GM12878 (cell line): Measurements from ENCODE around the gene GALE. TPM values are rescaled to one million over a fixed set of nuclear protein-coding genes. Genes with fewer than 3 reads are reported as not detected.

Source experiments
- BRCA1 ChIP-seq: IDR thresholded peaks from 2 replicates; pipeline ENCODE4 v1.6.1; 2011; ENCODE audit warnings: low read depth, low read length, improper control_type of control experiment
- CBX3 ChIP-seq: fragments of 200-600 bp; sonication (generic); IDR thresholded peaks from 2 replicates; pipeline ENCODE4 v1.6.1; 2016; ENCODE audit warnings: low read depth, borderline replicate concordance
- MEF2B ChIP-seq: fragments of 450-650 bp; IDR thresholded peaks from 2 replicates; pipeline ENCODE4 v1.6.1; 2018; ENCODE audit warnings: mild to moderate bottlenecking, moderate library complexity; ENCODE audit not compliant: partially characterized antibody, poor library complexity, severe bottlenecking
- MYC ChIP-seq: IDR thresholded peaks from 2 replicates; pipeline ENCODE4 v1.6.1; 2011; ENCODE audit warnings: mild to moderate bottlenecking, low read length, moderate library complexity, inconsistent platforms; ENCODE audit not compliant: insufficient read depth, insufficient replicate concordance, insufficient read length, severe bottlenecking
- PAX8 ChIP-seq: fragments of 450-650 bp; IDR thresholded peaks from 2 replicates; pipeline ENCODE4 v1.6.1; 2017; ENCODE audit warnings: mild to moderate bottlenecking, moderate library complexity
- PML ChIP-seq: IDR thresholded peaks from 2 replicates; pipeline ENCODE4 v1.6.1; 2012; ENCODE audit warnings: low read length, inconsistent platforms
- RAD21 ChIP-seq: IDR thresholded peaks from 2 replicates; pipeline ENCODE4 v1.6.1; 2011; ENCODE audit warnings: mild to moderate bottlenecking, low read depth, low read length, moderate library complexity; ENCODE audit not compliant: insufficient read depth
- RB1 ChIP-seq: fragments of 450-650 bp; formaldehyde crosslinking; IDR thresholded peaks from 2 replicates; pipeline ENCODE4 v1.6.1; 2017; ENCODE audit warnings: mild to moderate bottlenecking, borderline replicate concordance
- SMC3 ChIP-seq: IDR thresholded peaks from 2 replicates; pipeline ENCODE4 v1.6.1; 2011; ENCODE audit warnings: low read length, improper control_type of control experiment, borderline replicate concordance
- SP1 ChIP-seq: IDR thresholded peaks from one replicate; pipeline ENCODE4 v1.6.1; 2011; ENCODE audit warnings: low read depth, low read length
- SREBF1 ChIP-seq: IDR thresholded peaks from 2 replicates; pipeline ENCODE4 v1.6.1; 2012; ENCODE audit warnings: mild to moderate bottlenecking, low read length
- SREBF2 ChIP-seq: IDR thresholded peaks from 2 replicates; pipeline ENCODE4 v1.6.1; 2012; ENCODE audit warnings: mild to moderate bottlenecking, low read length
- TCF12 ChIP-seq: IDR thresholded peaks from 2 replicates; pipeline ENCODE4 v1.6.1; 2011; ENCODE audit warnings: low read depth, mild to moderate bottlenecking, low read length
- TCF3 ChIP-seq: IDR thresholded peaks from 2 replicates; pipeline ENCODE4 v1.6.1; 2012; ENCODE audit warnings: low read depth, mild to moderate bottlenecking, low read length, borderline replicate concordance; ENCODE audit not compliant: insufficient read depth
- TCF7 ChIP-seq: IDR thresholded peaks from 2 replicates; pipeline ENCODE4 v1.6.1; 2014; ENCODE audit warnings: antibody characterized with exemption, borderline replicate concordance
- ZNF384 ChIP-seq: IDR thresholded peaks from 2 replicates; pipeline ENCODE4 v1.6.1; 2012; ENCODE audit warnings: low read depth, mild to moderate bottlenecking, low read length, improper control_type of control experiment, borderline replicate concordance
- polyA plus RNA-seq, 11 experiments: library from polyadenylated mRNA; depleted of rRNA in 4 of 11; unstranded in 6 of 11; stranded (reverse) in 5 of 11; fragments of >200 nt; fragmentation: Nextera tagmentation in 4 of 11; fragmentation: Illumina TruSeq in 1 of 11; extraction: Ambion mirVana in 4 of 11; extraction: Trizol in 1 of 11; gene quantifications; 1 replicate in 1 of 11; 2 replicates in 10 of 11; pipeline versions ENCODE4 v1.2.1 to v1.2.3, GENCODE V29; 2011 to 2016; ENCODE audit warnings: inconsistent platforms in 2 of 11, missing spikeins in 2 of 11, low read depth in 1 of 11
- total RNA-seq, 4 experiments: library from RNA; depleted of rRNA in 3 of 4; stranded (reverse); fragments of >200 nt in 3 of 4; fragmentation: Illumina TruSeq in 1 of 4; extraction: Trizol in 1 of 4; gene quantifications; 2 replicates each; pipeline versions ENCODE4 v1.2.1 to v1.2.3, GENCODE V29; 2013 to 2021
- TF ChIP-seq, protein P1 (sequence below): fragments of 450-650 bp; IDR thresholded peaks from 2 replicates; pipeline ENCODE4 v1.6.1; 2016; ENCODE audit warnings: mild to moderate bottlenecking
- TF ChIP-seq, protein P2 (sequence below): fragments of 450-650 bp; IDR thresholded peaks from 2 replicates; pipeline ENCODE4 v1.6.1; 2017; ENCODE audit warnings: antibody characterized with exemption, mild to moderate bottlenecking, moderate library complexity
- TF ChIP-seq, protein P3 (sequence below): fragments of 450-650 bp; IDR thresholded peaks from 2 replicates; pipeline ENCODE4 v1.6.1; 2017; ENCODE audit warnings: low read depth, mild to moderate bottlenecking, moderate library complexity
- TF ChIP-seq, protein P4 (sequence below): fragments of 450-650 bp; conservative IDR thresholded peaks from 2 replicates; pipeline ENCODE4 v1.6.1; 2017; ENCODE audit warnings: mild to moderate bottlenecking, moderate library complexity
- TF ChIP-seq, protein P5 (sequence below): IDR thresholded peaks from 2 replicates; pipeline ENCODE4 v1.6.1; 2012; ENCODE audit warnings: low read depth, low read length, improper control_type of control experiment

GALE gene
- total and polyA plus RNA-seq, 10 of the 15 experiments (the other 5 are each of a cell fraction or from before 2014, with no cell fraction given): 4.2 to 93.7 (median 40.4) TPM

DNA sequence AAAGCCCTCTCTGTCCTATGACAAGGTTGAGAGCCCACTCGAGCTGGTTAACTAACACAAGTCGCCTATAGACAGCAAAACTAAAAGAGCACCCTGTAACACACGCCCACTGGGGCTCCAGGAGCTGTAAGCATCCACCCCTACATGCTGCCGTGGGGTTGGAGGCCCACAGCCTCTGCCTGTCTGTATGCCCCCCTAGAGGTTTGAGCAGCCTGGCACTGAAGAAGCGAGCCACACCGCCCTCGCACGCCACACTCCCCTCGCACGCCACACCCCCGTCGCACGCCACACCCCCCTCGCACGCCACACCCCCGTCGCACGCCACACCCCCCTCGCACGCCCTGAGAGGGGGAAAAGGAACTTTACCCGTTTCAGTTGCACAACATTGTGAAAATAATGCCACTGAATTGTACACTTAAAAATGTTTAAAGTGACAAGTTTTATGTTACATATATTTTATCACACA, 37.9 kb upstream of the GALE start (continued):
- TF ChIP-seq MYC (no peak), TCF7 (no peak), SREBF2 (no peak), TCF3 (no peak), BRCA1 (no peak), SREBF1 (no peak), SMC3 (no peak), MEF2B (peak; percentile 39), RAD21 (no peak), TCF12 (0 out of 2 replicates have a peak, but pooled peaks have one; percentile 52), ZNF384 (no peak), CBX3 (no peak), RB1 (no peak), SP1 (no peak), PAX8 (no peak), PML (no peak)
- TF ChIP-seq, protein P1, sequence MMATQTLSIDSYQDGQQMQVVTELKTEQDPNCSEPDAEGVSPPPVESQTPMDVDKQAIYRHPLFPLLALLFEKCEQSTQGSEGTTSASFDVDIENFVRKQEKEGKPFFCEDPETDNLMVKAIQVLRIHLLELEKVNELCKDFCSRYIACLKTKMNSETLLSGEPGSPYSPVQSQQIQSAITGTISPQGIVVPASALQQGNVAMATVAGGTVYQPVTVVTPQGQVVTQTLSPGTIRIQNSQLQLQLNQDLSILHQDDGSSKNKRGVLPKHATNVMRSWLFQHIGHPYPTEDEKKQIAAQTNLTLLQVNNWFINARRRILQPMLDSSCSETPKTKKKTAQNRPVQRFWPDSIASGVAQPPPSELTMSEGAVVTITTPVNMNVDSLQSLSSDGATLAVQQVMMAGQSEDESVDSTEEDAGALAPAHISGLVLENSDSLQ: no peak
- TF ChIP-seq, protein P2, sequence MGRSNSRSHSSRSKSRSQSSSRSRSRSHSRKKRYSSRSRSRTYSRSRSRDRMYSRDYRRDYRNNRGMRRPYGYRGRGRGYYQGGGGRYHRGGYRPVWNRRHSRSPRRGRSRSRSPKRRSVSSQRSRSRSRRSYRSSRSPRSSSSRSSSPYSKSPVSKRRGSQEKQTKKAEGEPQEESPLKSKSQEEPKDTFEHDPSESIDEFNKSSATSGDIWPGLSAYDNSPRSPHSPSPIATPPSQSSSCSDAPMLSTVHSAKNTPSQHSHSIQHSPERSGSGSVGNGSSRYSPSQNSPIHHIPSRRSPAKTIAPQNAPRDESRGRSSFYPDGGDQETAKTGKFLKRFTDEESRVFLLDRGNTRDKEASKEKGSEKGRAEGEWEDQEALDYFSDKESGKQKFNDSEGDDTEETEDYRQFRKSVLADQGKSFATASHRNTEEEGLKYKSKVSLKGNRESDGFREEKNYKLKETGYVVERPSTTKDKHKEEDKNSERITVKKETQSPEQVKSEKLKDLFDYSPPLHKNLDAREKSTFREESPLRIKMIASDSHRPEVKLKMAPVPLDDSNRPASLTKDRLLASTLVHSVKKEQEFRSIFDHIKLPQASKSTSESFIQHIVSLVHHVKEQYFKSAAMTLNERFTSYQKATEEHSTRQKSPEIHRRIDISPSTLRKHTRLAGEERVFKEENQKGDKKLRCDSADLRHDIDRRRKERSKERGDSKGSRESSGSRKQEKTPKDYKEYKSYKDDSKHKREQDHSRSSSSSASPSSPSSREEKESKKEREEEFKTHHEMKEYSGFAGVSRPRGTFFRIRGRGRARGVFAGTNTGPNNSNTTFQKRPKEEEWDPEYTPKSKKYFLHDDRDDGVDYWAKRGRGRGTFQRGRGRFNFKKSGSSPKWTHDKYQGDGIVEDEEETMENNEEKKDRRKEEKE: no peak
- TF ChIP-seq, protein P3, sequence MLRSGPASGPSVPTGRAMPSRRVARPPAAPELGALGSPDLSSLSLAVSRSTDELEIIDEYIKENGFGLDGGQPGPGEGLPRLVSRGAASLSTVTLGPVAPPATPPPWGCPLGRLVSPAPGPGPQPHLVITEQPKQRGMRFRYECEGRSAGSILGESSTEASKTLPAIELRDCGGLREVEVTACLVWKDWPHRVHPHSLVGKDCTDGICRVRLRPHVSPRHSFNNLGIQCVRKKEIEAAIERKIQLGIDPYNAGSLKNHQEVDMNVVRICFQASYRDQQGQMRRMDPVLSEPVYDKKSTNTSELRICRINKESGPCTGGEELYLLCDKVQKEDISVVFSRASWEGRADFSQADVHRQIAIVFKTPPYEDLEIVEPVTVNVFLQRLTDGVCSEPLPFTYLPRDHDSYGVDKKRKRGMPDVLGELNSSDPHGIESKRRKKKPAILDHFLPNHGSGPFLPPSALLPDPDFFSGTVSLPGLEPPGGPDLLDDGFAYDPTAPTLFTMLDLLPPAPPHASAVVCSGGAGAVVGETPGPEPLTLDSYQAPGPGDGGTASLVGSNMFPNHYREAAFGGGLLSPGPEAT: no peak
- TF ChIP-seq, protein P4, sequence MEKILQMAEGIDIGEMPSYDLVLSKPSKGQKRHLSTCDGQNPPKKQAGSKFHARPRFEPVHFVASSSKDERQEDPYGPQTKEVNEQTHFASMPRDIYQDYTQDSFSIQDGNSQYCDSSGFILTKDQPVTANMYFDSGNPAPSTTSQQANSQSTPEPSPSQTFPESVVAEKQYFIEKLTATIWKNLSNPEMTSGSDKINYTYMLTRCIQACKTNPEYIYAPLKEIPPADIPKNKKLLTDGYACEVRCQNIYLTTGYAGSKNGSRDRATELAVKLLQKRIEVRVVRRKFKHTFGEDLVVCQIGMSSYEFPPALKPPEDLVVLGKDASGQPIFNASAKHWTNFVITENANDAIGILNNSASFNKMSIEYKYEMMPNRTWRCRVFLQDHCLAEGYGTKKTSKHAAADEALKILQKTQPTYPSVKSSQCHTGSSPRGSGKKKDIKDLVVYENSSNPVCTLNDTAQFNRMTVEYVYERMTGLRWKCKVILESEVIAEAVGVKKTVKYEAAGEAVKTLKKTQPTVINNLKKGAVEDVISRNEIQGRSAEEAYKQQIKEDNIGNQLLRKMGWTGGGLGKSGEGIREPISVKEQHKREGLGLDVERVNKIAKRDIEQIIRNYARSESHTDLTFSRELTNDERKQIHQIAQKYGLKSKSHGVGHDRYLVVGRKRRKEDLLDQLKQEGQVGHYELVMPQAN: no peak
- TF ChIP-seq, protein P5, sequence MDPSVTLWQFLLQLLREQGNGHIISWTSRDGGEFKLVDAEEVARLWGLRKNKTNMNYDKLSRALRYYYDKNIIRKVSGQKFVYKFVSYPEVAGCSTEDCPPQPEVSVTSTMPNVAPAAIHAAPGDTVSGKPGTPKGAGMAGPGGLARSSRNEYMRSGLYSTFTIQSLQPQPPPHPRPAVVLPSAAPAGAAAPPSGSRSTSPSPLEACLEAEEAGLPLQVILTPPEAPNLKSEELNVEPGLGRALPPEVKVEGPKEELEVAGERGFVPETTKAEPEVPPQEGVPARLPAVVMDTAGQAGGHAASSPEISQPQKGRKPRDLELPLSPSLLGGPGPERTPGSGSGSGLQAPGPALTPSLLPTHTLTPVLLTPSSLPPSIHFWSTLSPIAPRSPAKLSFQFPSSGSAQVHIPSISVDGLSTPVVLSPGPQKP: no peak
